Testis (tissue), 2 donors: ENCODE measurements around the gene PM20D1.

Experiments used
- POLR2A ChIP-seq: fragments of 450-650 bp; IDR thresholded peaks from one replicate; pipeline ENCODE4 v1.6.1; 2017; ENCODE audit warnings: antibody characterized with exemption, mild to moderate bottlenecking, moderate library complexity
- TF ChIP-seq, protein P1 (sequence below), 3 experiments: fragments of 450-650 bp in 2 of 3; fragments of 200-600 bp in 1 of 3; sonication (generic) in 1 of 3; IDR thresholded peaks; one replicate each; pipeline ENCODE4 v1.5.1; 2016 to 2019; ENCODE audit warnings: antibody characterized with exemption in 3 of 3, mild to moderate bottlenecking in 2 of 3, moderate library complexity in 1 of 3

DNA sequence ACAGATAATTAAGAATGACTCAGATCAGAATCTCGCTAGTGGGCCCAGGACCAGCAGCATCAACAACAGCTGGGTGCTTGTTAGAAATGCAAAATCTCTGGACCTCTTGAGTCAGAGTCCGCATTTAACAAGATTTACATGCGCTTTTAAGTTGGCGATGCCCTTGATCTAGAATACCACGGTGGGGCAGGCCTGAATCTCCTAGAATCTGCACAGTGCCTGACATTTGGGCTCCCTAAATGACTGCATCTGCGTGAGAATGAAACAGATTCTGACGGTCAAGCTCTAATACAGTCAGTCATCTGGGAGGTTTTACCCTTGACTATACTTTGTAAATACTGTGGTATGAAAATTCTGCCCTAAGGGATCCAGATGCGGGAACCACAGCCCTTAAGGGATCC is 57.5 kb downstream of the PM20D1 start:
- TF ChIP-seq, protein P1, sequence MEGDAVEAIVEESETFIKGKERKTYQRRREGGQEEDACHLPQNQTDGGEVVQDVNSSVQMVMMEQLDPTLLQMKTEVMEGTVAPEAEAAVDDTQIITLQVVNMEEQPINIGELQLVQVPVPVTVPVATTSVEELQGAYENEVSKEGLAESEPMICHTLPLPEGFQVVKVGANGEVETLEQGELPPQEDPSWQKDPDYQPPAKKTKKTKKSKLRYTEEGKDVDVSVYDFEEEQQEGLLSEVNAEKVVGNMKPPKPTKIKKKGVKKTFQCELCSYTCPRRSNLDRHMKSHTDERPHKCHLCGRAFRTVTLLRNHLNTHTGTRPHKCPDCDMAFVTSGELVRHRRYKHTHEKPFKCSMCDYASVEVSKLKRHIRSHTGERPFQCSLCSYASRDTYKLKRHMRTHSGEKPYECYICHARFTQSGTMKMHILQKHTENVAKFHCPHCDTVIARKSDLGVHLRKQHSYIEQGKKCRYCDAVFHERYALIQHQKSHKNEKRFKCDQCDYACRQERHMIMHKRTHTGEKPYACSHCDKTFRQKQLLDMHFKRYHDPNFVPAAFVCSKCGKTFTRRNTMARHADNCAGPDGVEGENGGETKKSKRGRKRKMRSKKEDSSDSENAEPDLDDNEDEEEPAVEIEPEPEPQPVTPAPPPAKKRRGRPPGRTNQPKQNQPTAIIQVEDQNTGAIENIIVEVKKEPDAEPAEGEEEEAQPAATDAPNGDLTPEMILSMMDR (IDR thresholded peaks at IDR 0.05): no peak
- no peak for TF ChIP-seq POLR2A
